Peyer's patch (tissue), 4 donors: Measurements from ENCODE around the gene NODAL. TPM values are rescaled to one million over a fixed set of nuclear protein-coding genes. Genes with fewer than 3 reads are reported as not detected.
A peak's percentile ranks its signal among the peaks of the same experiment; 100 is the strongest.

ENCODE experiments used
- DNase-seq, 3 donors: peaks; one replicate each; pipeline ENCODE4 v3.0.0-alpha.2; 2017 to 2019
- H3K27ac ChIP-seq, 4 donors: fragments of 200-600 bp; sonication (generic); one replicate each; pipeline ENCODE4 v1.5.1; 2016 to 2019
- H3K27me3 ChIP-seq, 2 donors: fragments of 200-600 bp; sonication (generic); one replicate each; pipeline ENCODE4 v1.5.1; 2019
- H3K36me3 ChIP-seq, 3 donors: fragments of 200-600 bp; sonication (generic); one replicate each; pipeline ENCODE4 v1.5.1; 2016 to 2019
- H3K4me1 ChIP-seq, 4 donors: fragments of 200-600 bp; sonication (generic); one replicate each; pipeline ENCODE4 v1.5.1; 2016 to 2019
- H3K4me3 ChIP-seq, 4 donors: fragments of 200-600 bp; sonication (generic); 1 replicate in 3 of 4; 2 replicates in 1 of 4; pipeline ENCODE4 v1.5.1; 2016 to 2019; ENCODE audit warnings: mild to moderate bottlenecking in 1 of 4
- H3K9me3 ChIP-seq, 4 donors: fragments of 200-600 bp; sonication (generic); one replicate each; pipeline ENCODE4 v1.5.1; 2016 to 2019; ENCODE audit warnings: mild to moderate bottlenecking in 1 of 4
- POLR2A ChIP-seq, 2 donors: fragments of 450-650 bp; IDR thresholded peaks; one replicate each; pipeline ENCODE4 v1.5.1; 2017; ENCODE audit warnings: antibody characterized with exemption in 2 of 2, mild to moderate bottlenecking in 2 of 2, moderate library complexity in 2 of 2
- total RNA-seq, 4 donors: library from RNA; depleted of rRNA; stranded (reverse); fragments of >200 nt; gene quantifications; one replicate each; pipeline ENCODE4 v1.1.0, GENCODE V29; 2016
- TF ChIP-seq, protein P1 (sequence below), 6 experiments: fragments of 450-650 bp in 4 of 6; fragments of 200-600 bp in 2 of 6; sonication (generic) in 1 of 6; IDR thresholded peaks; one replicate each; pipeline ENCODE4 v1.5.1; 2017 to 2019; ENCODE audit warnings: antibody characterized with exemption in 6 of 6, mild to moderate bottlenecking in 3 of 6, moderate library complexity in 1 of 6

NODAL gene
- total RNA-seq, 4 donors from 2014 or later = not detected

- H3K9me3 ChIP-seq = no peaks in the 10 kb centered on the region
- H3K27ac ChIP-seq = peak overlapping the region in 3 of 4 donors; percentile 42 to 56 (median 43)
- TF ChIP-seq, protein P1, sequence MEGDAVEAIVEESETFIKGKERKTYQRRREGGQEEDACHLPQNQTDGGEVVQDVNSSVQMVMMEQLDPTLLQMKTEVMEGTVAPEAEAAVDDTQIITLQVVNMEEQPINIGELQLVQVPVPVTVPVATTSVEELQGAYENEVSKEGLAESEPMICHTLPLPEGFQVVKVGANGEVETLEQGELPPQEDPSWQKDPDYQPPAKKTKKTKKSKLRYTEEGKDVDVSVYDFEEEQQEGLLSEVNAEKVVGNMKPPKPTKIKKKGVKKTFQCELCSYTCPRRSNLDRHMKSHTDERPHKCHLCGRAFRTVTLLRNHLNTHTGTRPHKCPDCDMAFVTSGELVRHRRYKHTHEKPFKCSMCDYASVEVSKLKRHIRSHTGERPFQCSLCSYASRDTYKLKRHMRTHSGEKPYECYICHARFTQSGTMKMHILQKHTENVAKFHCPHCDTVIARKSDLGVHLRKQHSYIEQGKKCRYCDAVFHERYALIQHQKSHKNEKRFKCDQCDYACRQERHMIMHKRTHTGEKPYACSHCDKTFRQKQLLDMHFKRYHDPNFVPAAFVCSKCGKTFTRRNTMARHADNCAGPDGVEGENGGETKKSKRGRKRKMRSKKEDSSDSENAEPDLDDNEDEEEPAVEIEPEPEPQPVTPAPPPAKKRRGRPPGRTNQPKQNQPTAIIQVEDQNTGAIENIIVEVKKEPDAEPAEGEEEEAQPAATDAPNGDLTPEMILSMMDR (IDR thresholded peaks at IDR 0.05) = no peak
- no peak for TF ChIP-seq POLR2A (IDR thresholded peaks at IDR 0.05)
- H3K36me3 ChIP-seq = no peaks in the 10 kb centered on the region
- DNase-seq = no peak
- H3K4me3 ChIP-seq = no peak overlapping the region
- H3K27me3 ChIP-seq = no peaks in the 10 kb centered on the region
- H3K4me1 ChIP-seq = peaks cover 0 to 57% (median 27%) of the 10 kb centered on the region in 4 donors
Measured at GRCh38 chr10:70481831-70482530, 40.5 kb upstream of the NODAL start.

GRCh38 chr10:70481105-70481504 is 39.6 kb upstream of the NODAL start:
- Histone ChIP-seq H3K4me1 (peaks cover 0 to 57% (median 27%) of the 10 kb centered on the region in 4 donors), H3K4me3 (no peak overlapping the region), H3K36me3 (no peaks in the 10 kb centered on the region), H3K27me3 (no peaks in the 10 kb centered on the region), H3K9me3 (no peaks in the 10 kb centered on the region), H3K27ac (peak overlapping the region in 1 of 4 donors; percentile 6)
- TF ChIP-seq, protein P1 (IDR thresholded peaks at IDR 0.05) = no peak
- no peak for TF ChIP-seq POLR2A (IDR thresholded peaks at IDR 0.05)
- DNase-seq = no peak

GRCh38 chr10:70480239-70480861 is 38.9 kb upstream of the NODAL start:
- no peaks in the 10 kb centered on the region for H3K36me3 ChIP-seq
- H3K4me3 ChIP-seq = peak overlapping the region in 3 of 4 donors; percentile 1 to 77 (median 54)
- peak in 2 of 3 donors; percentile 64 to 70 for DNase-seq
- TF ChIP-seq, protein P1 (IDR thresholded peaks at IDR 0.05) = no peak
- no peak for TF ChIP-seq POLR2A (IDR thresholded peaks at IDR 0.05)
- H3K27me3 ChIP-seq = no peaks in the 10 kb centered on the region
- peaks cover 0 to 57% (median 27%) of the 10 kb centered on the region in 4 donors for H3K4me1 ChIP-seq
- no peaks in the 10 kb centered on the region for H3K9me3 ChIP-seq
- H3K27ac ChIP-seq = peak overlapping the region in 2 of 4 donors; percentile 72 to 75

- TF ChIP-seq, protein P1 (IDR thresholded peaks at IDR 0.05) = no peak
- TF ChIP-seq POLR2A (IDR thresholded peaks at IDR 0.05) = no peak
- Histone ChIP-seq H3K27ac (peak overlapping the region in 3 of 4 donors; percentile 45 to 75 (median 72)), H3K4me3 (peak overlapping the region; percentile 1 to 77 (median 57)), H3K9me3 (no peaks in the 10 kb centered on the region), H3K27me3 (no peaks in the 10 kb centered on the region), H3K36me3 (no peaks in the 10 kb centered on the region), H3K4me1 (peaks cover 0 to 57% (median 27%) of the 10 kb centered on the region in 4 donors)
- no peak for DNase-seq
Measured at GRCh38 chr10:70479626-70480238, 38.3 kb upstream of the NODAL start.

- Histone ChIP-seq H3K4me1 (peaks cover 0 to 57% (median 27%) of the 10 kb centered on the region in 4 donors), H3K9me3 (no peaks in the 10 kb centered on the region), H3K27me3 (no peaks in the 10 kb centered on the region), H3K27ac (peak overlapping the region; percentile 40 to 75 (median 58)), H3K36me3 (no peaks in the 10 kb centered on the region), H3K4me3 (peak overlapping the region; percentile 54 to 77 (median 64))
- TF ChIP-seq, protein P1 (IDR thresholded peaks at IDR 0.05) = no peak
- no peak for TF ChIP-seq POLR2A (IDR thresholded peaks at IDR 0.05)
- DNase-seq = no peak
Measured at GRCh38 chr10:70479165-70479581, 37.7 kb upstream of the NODAL start.
